Activated naive CD4-positive, alpha-beta T cell treated with anti-CD3 and anti-CD28 coated beads, Interleukin-2, amount 10 ng/mL, durations not matched to agents 7 days and 5 days (primary cell): Measurements from ENCODE around the gene CHRM4.
A peak's percentile ranks its signal among the peaks of the same experiment; 100 is the strongest.

Experiments used
- CTCF ChIA-PET: fragments of 350-600 bp; sonication (Branson Sonifier 250); formaldehyde crosslinking; loops from one replicate; lab custom pipeline; 2021; ENCODE audit warnings: antibody characterized with exemption; lab: Charles Lee
- DNase-seq: peaks from one replicate; pipeline ENCODE4 v3.0.0-alpha.2; 2020
- H3K27ac Mint-ChIP-seq: one replicate; pipeline ENCODE4 v1.8.0; 2021; ENCODE audit warnings: mild to moderate bottlenecking, moderate library complexity, mixed read lengths
- H3K27me3 Mint-ChIP-seq: one replicate; pipeline ENCODE4 v1.8.0; 2021; ENCODE audit warnings: mild to moderate bottlenecking, mixed read lengths
- H3K36me3 Mint-ChIP-seq: one replicate; pipeline ENCODE4 v1.8.0; 2021; ENCODE audit warnings: mixed read lengths
- H3K4me1 Mint-ChIP-seq: one replicate; pipeline ENCODE4 v1.8.0; 2021; ENCODE audit warnings: mixed read lengths
- H3K4me3 Mint-ChIP-seq: one replicate; pipeline ENCODE4 v1.8.0; 2021; ENCODE audit warnings: mild to moderate bottlenecking, moderate library complexity, mixed read lengths
- H3K9me3 Mint-ChIP-seq: one replicate; pipeline ENCODE4 v1.8.0; 2021; ENCODE audit warnings: mixed read lengths

The CHRM4 gene

GRCh38 chr11:46391186-46391577, 394 bp downstream of the CHRM4 start:
- Mint-ChIP-seq H3K27me3 (peaks cover 82% of the 10 kb centered on the region), H3K4me3 (no peak overlapping the region), H3K36me3 (no peaks in the 10 kb centered on the region), H3K27ac (no peak overlapping the region), H3K9me3 (no peaks in the 10 kb centered on the region), H3K4me1 (peaks cover 45% of the 10 kb centered on the region)
- DNase-seq = no peak
- CTCF ChIA-PET = interaction anchor here (1.9 kb wide), 1 partner anchor 138 kb away, joined by 8 read pairs; no protein-coding TSS in a partner anchor

DNA sequence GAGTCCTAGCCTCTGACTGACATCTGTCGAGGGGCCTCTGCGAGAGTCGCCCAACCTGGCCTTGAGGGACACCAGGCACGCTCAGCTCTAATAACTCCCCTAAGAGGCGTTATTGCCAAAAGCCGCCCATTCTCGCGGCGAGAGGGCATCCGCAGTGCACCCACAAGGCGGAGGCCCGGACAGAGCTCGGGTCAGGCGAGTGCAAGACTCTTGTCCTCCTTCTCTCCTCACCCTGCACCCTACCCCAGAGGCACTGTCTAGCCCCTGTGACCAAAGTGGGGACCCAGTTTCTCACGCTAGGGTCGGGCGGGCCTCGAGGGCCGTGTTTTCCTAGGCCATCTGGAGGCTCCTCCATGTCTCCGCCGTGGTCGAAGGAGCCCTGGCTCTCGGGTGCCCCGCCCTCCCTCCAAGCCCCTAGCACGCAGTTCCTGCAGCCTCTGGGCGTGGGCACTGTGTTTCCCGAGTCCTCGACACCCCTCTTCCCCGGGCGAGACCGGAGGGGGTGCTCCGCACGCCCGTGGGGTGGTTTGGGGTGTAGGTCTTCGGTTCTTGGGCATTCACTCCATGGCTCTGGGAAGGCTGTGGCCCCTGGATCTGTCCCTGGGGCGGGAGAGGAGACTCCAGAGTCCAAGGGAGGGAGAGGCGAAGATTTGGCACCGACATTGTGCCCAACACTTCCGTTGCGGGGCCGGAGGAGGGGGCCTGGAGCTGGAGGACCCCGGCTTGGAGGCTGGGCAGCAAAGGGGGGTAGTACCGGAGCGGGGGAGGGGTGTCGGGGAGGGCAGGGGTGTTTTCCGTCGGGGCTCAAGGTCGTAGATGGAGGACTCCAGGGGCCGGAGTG, 1.0 kb downstream of the CHRM4 start:
- Mint-ChIP-seq H3K27ac (no peak overlapping the region), H3K4me1 (peaks cover 46% of the 10 kb centered on the region), H3K9me3 (no peaks in the 10 kb centered on the region), H3K36me3 (no peaks in the 10 kb centered on the region), H3K4me3 (peak overlapping the region; percentile 40), H3K27me3 (peaks cover 88% of the 10 kb centered on the region)
- no peak for DNase-seq
- CTCF ChIA-PET = interaction anchor here (0.5 to 3.4 kb wide), 6 partner anchors 10 to 227 kb away, joined by 3 to 12 read pairs (median 4); partner anchors contain the start of genes ATG13 and HARBI1

GRCh38 chr11:46389450-46390330, 1.9 kb downstream of the CHRM4 start:
- no peaks in the 10 kb centered on the region for H3K36me3 Mint-ChIP-seq

DNA sequence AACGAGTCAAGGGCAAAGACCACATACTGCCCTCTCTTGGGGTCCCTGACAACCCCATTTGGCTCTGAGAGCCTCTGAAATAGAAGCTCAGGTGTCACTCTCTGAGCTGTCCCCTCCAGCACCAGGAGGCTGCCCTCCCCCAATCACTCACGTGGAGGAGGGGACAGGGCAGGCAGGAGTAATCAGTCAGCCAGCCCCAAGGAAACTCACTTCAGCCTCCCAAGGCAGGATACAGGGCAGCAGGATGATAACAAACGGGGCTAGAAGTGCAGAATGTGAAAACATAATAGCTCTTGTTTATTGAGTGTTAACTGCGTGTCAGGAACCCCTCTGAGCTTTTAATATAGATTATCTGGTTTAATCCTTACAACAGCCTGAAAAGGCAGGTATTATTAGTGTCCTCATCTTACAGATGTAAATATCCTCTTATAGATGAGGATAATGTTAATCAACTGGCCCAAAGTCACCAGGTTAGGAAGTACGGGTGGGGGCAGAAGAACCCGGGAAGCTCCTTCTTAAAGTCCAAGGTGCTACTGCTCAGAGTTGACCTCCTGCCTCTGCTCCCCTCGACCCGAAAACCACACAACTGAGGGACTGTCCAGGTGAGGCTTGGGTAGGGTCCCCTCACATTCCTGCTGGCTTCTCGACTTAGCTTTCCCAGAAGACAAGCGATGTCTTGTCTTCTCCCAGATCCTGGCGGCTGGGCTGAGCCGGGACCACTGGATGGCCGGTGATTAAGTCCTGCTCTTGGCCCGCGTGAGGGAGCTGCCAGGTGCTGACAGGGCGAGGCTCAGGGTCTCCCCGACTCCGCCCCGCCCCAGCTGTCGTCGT, 2.7 kb downstream of the CHRM4 start:
- Mint-ChIP-seq H3K4me3 (no peak overlapping the region), H3K9me3 (no peaks in the 10 kb centered on the region), H3K36me3 (no peaks in the 10 kb centered on the region), H3K4me1 (peaks cover 46% of the 10 kb centered on the region), H3K27me3 (peaks cover 97% of the 10 kb centered on the region), H3K27ac (no peak overlapping the region)
- CTCF ChIA-PET = interaction anchor here (0.6 to 3.4 kb wide), 18 partner anchors 9 to 766 kb away, joined by 3 to 12 read pairs (median 4); partner anchors contain the start of genes ATG13 and HARBI1
- DNase-seq = no peak

More at GRCh38 chr11:46389450-46390330, 1.9 kb downstream of the CHRM4 start:
- Mint-ChIP-seq H3K4me1 (peaks cover 46% of the 10 kb centered on the region), H3K4me3 (peak overlapping the region; percentile 31), H3K27me3 (peaks cover 96% of the 10 kb centered on the region), H3K27ac (no peak overlapping the region), H3K9me3 (no peaks in the 10 kb centered on the region)
- peak; percentile 70 for DNase-seq
- CTCF ChIA-PET = interaction anchor here (0.7 to 3.4 kb wide), 11 partner anchors 10 to 281 kb away, joined by 3 to 12 read pairs (median 5); partner anchors contain the start of genes ATG13 and HARBI1

GRCh38 chr11:46387919-46388618, 3.5 kb downstream of the CHRM4 start:
- Mint-ChIP-seq H3K4me3 (no peak overlapping the region), H3K9me3 (no peaks in the 10 kb centered on the region), H3K27me3 (peaks cover 97% of the 10 kb centered on the region), H3K27ac (no peak overlapping the region), H3K36me3 (no peaks in the 10 kb centered on the region), H3K4me1 (peaks cover 43% of the 10 kb centered on the region)
- CTCF ChIA-PET = interaction anchor here (0.7 to 3.4 kb wide), 16 partner anchors 8 to 767 kb away, joined by 3 to 12 read pairs (median 4); partner anchors contain the start of genes ATG13 and HARBI1
- DNase-seq = peak; percentile 56

- Mint-ChIP-seq H3K36me3 (no peaks in the 10 kb centered on the region), H3K9me3 (no peaks in the 10 kb centered on the region), H3K27me3 (peaks cover 97% of the 10 kb centered on the region), H3K4me3 (no peak overlapping the region), H3K27ac (no peak overlapping the region), H3K4me1 (peaks cover 37% of the 10 kb centered on the region)
- CTCF ChIA-PET = interaction anchor here (0.7 to 3.4 kb wide), 8 partner anchors 9 to 230 kb away, joined by 3 to 12 read pairs (median 4); partner anchors contain the start of genes ATG13 and HARBI1
- DNase-seq = no peak
Observed at GRCh38 chr11:46387456-46387855, 4.1 kb downstream of the CHRM4 start.

DNA sequence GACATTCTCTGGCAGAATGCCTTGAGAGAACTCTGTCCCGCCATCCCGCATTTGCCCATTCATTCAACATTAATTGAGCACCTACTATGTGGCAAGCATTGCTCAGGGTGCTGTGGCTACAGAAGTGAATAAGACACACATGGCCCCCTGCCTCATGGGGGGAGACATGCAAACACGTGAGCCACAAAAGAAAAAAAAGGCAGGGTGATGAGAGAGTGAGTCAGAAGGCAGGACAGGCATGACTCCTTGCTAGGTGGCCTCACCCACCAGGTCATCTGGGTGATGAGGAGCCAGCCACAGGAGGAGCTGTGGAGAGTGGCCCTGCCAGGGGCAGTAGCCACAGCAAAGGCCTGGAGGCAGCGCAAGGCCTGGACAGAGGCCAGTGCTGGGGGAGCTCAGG, 4.9 kb downstream of the CHRM4 start:
- peaks cover 43% of the 10 kb centered on the region for H3K4me1 Mint-ChIP-seq
- no peak for DNase-seq
- peaks cover 98% of the 10 kb centered on the region for H3K27me3 Mint-ChIP-seq
- H3K27ac Mint-ChIP-seq = no peak overlapping the region
- H3K9me3 Mint-ChIP-seq = no peaks in the 10 kb centered on the region
- CTCF ChIA-PET = interaction anchor here (0.9 to 3.4 kb wide), 3 partner anchors 9 to 231 kb away, joined by 3 to 12 read pairs (median 4); partner anchors contain the start of genes ATG13 and HARBI1
- H3K36me3 Mint-ChIP-seq = peaks cover 4% of the 10 kb centered on the region
- no peak overlapping the region for H3K4me3 Mint-ChIP-seq

- H3K27ac Mint-ChIP-seq = no peak overlapping the region
- H3K27me3 Mint-ChIP-seq = peaks cover 99% of the 10 kb centered on the region
- no peaks in the 10 kb centered on the region for H3K9me3 Mint-ChIP-seq
- no peak overlapping the region for H3K4me3 Mint-ChIP-seq
- peaks cover 43% of the 10 kb centered on the region for H3K4me1 Mint-ChIP-seq
- DNase-seq = no peak
- CTCF ChIA-PET = no interaction called here
- peaks cover 4% of the 10 kb centered on the region for H3K36me3 Mint-ChIP-seq
Observed at GRCh38 chr11:46386005-46386578, 5.5 kb downstream of the CHRM4 start.

DNA sequence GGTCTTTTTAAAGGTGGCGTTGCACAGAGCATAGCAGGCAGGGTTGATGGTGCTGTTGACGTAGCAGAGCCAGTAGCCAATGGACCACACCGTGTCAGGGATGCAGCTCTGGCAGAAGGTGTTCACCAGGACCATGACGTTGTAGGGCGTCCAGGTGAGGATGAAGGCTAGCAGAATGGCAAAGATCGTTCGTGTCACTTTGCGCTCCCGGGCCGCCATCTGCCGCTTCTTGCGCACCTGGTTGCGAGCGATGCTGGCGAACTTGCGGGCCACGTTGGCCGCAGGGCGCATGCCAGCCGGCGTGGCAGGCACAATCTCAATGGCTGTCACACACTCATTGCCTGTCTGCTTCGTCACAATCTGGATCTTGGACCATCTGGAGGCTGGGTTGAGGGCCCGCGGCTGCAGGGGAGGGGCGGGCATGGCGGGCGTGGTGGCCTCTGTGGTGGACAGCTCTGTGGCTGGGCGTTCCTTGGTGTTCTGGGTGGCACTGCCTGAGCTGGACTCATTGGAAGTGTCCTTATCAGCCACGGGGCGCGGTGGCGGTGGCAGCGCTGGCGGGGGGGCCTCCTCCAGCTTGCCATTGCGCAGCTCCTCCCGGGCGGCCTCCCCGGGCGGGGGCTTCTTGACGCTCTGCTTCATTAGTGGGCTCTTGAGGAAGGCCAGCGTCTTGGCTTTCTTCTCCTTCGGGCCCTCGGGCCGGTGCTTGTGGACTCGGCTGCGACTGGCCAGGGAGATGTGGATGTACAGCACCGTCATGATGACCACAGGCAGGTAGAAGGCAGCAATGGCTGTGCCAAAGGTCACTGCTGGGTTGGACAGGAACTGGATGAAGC, 6.2 kb downstream of the CHRM4 start:
- peaks cover 97% of the 10 kb centered on the region for H3K27me3 Mint-ChIP-seq
- no peak for DNase-seq
- H3K9me3 Mint-ChIP-seq = no peaks in the 10 kb centered on the region
- H3K4me1 Mint-ChIP-seq = peaks cover 41% of the 10 kb centered on the region
- CTCF ChIA-PET = no interaction called here
- no peak overlapping the region for H3K27ac Mint-ChIP-seq
- no peak overlapping the region for H3K4me3 Mint-ChIP-seq
- peaks cover 4% of the 10 kb centered on the region for H3K36me3 Mint-ChIP-seq

GRCh38 chr11:46383974-46384701, 7.4 kb downstream of the CHRM4 start:
- peaks cover 85% of the 10 kb centered on the region for H3K27me3 Mint-ChIP-seq
- peaks cover 34% of the 10 kb centered on the region for H3K4me1 Mint-ChIP-seq
- no peak for DNase-seq
- no peaks in the 10 kb centered on the region for H3K9me3 Mint-ChIP-seq
- no peak overlapping the region for H3K4me3 Mint-ChIP-seq
- CTCF ChIA-PET = interaction anchor here (1.0 to 1.4 kb wide), 2 partner anchors 8 to 21 kb away, joined by 4 read pairs; no protein-coding TSS in a partner anchor
- H3K36me3 Mint-ChIP-seq = peaks cover 6% of the 10 kb centered on the region
- peak overlapping the region; percentile 42 for H3K27ac Mint-ChIP-seq

DNA sequence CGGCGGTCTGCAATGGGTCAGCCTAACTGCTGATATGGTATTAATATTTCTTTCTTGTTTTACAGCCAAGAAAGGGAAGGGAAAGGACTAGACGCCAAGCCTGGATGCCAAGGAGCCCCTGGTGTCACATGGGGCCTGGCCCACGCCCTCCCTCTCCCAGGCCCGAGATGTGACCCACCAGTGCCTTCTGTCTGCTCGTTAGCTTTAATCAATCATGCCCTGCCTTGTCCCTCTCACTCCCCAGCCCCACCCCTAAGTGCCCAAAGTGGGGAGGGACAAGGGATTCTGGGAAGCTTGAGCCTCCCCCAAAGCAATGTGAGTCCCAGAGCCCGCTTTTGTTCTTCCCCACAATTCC, 8.2 kb downstream of the CHRM4 start:
- H3K4me3 Mint-ChIP-seq = no peak overlapping the region
- no peaks in the 10 kb centered on the region for H3K9me3 Mint-ChIP-seq
- peak overlapping the region; percentile 45 for H3K27ac Mint-ChIP-seq
- CTCF ChIA-PET = interaction anchor here (0.8 to 1.4 kb wide), 4 partner anchors 9 to 144 kb away, joined by 3 to 4 read pairs (median 4); no protein-coding TSS in a partner anchor
- peaks cover 36% of the 10 kb centered on the region for H3K4me1 Mint-ChIP-seq
- H3K36me3 Mint-ChIP-seq = peaks cover 6% of the 10 kb centered on the region
- DNase-seq = no peak
- H3K27me3 Mint-ChIP-seq = peaks cover 77% of the 10 kb centered on the region
